Panc1 (cell line): Measurements from ENCODE around the gene LGALS12. TPM values are rescaled to one million over a fixed set of nuclear protein-coding genes. Genes with fewer than 3 reads are reported as not detected.
A peak's percentile ranks its signal among the peaks of the same experiment; 100 is the strongest.

Experiments used
- ATAC-seq: fragments of 200-7000 bp; cut with Tn5 transposase; 2 replicates; pipeline ENCODE4 v1.9.1; 2020; ENCODE audit warnings: mild to moderate bottlenecking, moderate library complexity
- BruUV-seq: library from RNA; stranded (reverse); fragments of 400-500 nt; replicated peaks from 2 replicates; lab custom pipeline; 2021; lab: Mats Ljungman, UMichigan
- CTCF ChIA-PET: fragments of 300-600 bp; sonication (Branson Sonifier 250); formaldehyde crosslinking; loops from one replicate; lab custom pipeline; 2022; ENCODE audit warnings: antibody characterized with exemption; lab: Charles Lee
- POLR2A ChIA-PET: fragments of 300-600 bp; sonication (Branson Sonifier 250); formaldehyde crosslinking; loops from one replicate; lab custom pipeline; 2022; ENCODE audit warnings: antibody characterized with exemption; lab: Charles Lee
- DNase-seq: peaks from one replicate; pipeline ENCODE4 v3.0.0-alpha.2; 2010; ENCODE audit warnings: low read depth, low spot score
- H3K27ac ChIP-seq: 2 replicates; pipeline ENCODE4 v1.5.1; 2011; ENCODE audit warnings: mild to moderate bottlenecking, low read length, inconsistent platforms
- H3K27me3 ChIP-seq: fragments of 200-500 bp; sonication (Bioruptor generic); 2 replicates; pipeline ENCODE4 v1.6.0; 2014; ENCODE audit warnings: low read length, inconsistent platforms; ENCODE audit not compliant: control insufficient read depth, insufficient read depth
- H3K36me3 ChIP-seq: fragments of 200-500 bp; sonication (Bioruptor generic); 2 replicates; pipeline ENCODE4 v1.5.1; 2014; ENCODE audit warnings: inconsistent platforms, mild to moderate bottlenecking, low read length, moderate library complexity; ENCODE audit not compliant: control insufficient read depth, insufficient read depth
- H3K4me1 ChIP-seq: 2 replicates; pipeline ENCODE4 v1.5.1; 2011; ENCODE audit warnings: inconsistent platforms, mild to moderate bottlenecking, low read length, moderate library complexity; ENCODE audit not compliant: control insufficient read depth, insufficient read depth
- H3K4me3 ChIP-seq, 2 experiments: 2 replicates each; pipeline ENCODE4 v1.5.1; 2011 to 2012; ENCODE audit warnings: low read depth in 2 of 2, low read length in 2 of 2, mild to moderate bottlenecking in 2 of 2, inconsistent platforms in 1 of 2, moderate library complexity in 1 of 2
- H3K9me3 ChIP-seq: fragments of 200-500 bp; sonication (Bioruptor generic); 2 replicates; pipeline ENCODE4 v1.5.1; 2014; ENCODE audit warnings: low read depth, mild to moderate bottlenecking, inconsistent platforms, low read length, moderate library complexity; ENCODE audit not compliant: control insufficient read depth, insufficient read depth
- POLR2AphosphoS5 ChIP-seq: IDR thresholded peaks from 2 replicates; pipeline ENCODE4 v1.6.1; 2012; ENCODE audit warnings: mild to moderate bottlenecking, low read depth, low read length, moderate library complexity
- SIN3A ChIP-seq: IDR thresholded peaks from 2 replicates; pipeline ENCODE4 v1.6.1; 2012; ENCODE audit warnings: low read depth, mild to moderate bottlenecking, low read length, moderate library complexity, borderline replicate concordance; ENCODE audit not compliant: insufficient read depth
- TCF7L2 ChIP-seq: IDR thresholded peaks from 2 replicates; pipeline ENCODE4 v1.6.1; 2011; ENCODE audit warnings: mild to moderate bottlenecking, low read depth, low read length, inconsistent platforms
- in situ Hi-C: cut with HindIII; loops from 2 replicates; pipeline ENCODE4 v1.10.0; 2016; ENCODE audit warnings: low sequenced_read_pairs, low pct_unique_long_range_greater_than_20kb
- intact Hi-C: fragments of 100-400 bp; cut with micrococcal nuclease; formaldehyde crosslinking; loops from one replicate; pipeline ENCODE4 v1.10.0; 2022; ENCODE audit not compliant: unreplicated experiment
- total RNA-seq: library from RNA; stranded (reverse); gene quantifications from one replicate; pipeline ENCODE4 v1.2.1, GENCODE V29; 2021; ENCODE audit not compliant: unreplicated experiment
- TF ChIP-seq, protein P1 (sequence below): fragments of 450-650 bp; IDR thresholded peaks from 2 replicates; pipeline ENCODE4 v1.5.1; 2017; ENCODE audit warnings: mild to moderate bottlenecking
- TF ChIP-seq, protein P2 (sequence below), 2 experiments: IDR thresholded peaks; 2 replicates each; pipeline ENCODE4 v1.6.1; 2011 to 2012; ENCODE audit warnings: low read depth in 2 of 2, control low read depth in 1 of 2, low read length in 1 of 2, mild to moderate bottlenecking in 1 of 2, moderate library complexity in 1 of 2; ENCODE audit not compliant: insufficient read depth in 1 of 2

The LGALS12 gene
- total RNA-seq, 1 experiment from 2014 or later, result not detected

DNA sequence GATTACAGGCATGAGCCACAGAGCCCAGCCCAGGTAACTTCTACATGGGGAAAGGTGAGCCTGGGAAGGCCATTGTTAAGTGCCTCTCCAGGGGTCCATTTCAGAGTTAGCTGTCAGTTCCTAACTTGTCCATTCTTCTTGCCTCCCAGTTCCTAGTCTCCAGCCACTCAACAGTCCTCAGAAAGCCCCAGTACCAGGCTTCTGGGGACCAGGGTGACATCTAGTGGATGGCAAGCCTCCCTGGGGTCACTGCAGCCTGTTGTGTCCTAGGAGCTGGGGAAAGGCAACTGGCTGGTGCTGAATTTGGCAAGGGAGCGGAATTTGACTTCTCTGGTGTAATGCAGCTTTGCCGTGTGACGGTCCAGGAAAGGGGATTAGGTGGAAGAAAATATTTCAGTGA lies 2.1 kb downstream of the LGALS12 start:
- CTCF ChIA-PET, result interaction anchor here (0.7 to 1.6 kb wide), 2 partner anchors 8 to 29 kb away, joined by 4 to 8 read pairs; no protein-coding TSS in a partner anchor
- Histone ChIP-seq H3K27ac (no peak overlapping the region), H3K9me3 (no peaks in the 10 kb centered on the region), H3K4me1 (no peaks in the 10 kb centered on the region), H3K36me3 (no peaks in the 10 kb centered on the region), H3K4me3 (no peak overlapping the region), H3K27me3 (no peaks in the 10 kb centered on the region)
- intact Hi-C loops, result no loop called here
- BruUV-seq, result no TSS peak
- no peak for TF ChIP-seq POLR2AphosphoS5
- TF ChIP-seq, protein P1, sequence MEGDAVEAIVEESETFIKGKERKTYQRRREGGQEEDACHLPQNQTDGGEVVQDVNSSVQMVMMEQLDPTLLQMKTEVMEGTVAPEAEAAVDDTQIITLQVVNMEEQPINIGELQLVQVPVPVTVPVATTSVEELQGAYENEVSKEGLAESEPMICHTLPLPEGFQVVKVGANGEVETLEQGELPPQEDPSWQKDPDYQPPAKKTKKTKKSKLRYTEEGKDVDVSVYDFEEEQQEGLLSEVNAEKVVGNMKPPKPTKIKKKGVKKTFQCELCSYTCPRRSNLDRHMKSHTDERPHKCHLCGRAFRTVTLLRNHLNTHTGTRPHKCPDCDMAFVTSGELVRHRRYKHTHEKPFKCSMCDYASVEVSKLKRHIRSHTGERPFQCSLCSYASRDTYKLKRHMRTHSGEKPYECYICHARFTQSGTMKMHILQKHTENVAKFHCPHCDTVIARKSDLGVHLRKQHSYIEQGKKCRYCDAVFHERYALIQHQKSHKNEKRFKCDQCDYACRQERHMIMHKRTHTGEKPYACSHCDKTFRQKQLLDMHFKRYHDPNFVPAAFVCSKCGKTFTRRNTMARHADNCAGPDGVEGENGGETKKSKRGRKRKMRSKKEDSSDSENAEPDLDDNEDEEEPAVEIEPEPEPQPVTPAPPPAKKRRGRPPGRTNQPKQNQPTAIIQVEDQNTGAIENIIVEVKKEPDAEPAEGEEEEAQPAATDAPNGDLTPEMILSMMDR, result peak; percentile 80
- in situ Hi-C loops, result no loop called here
- POLR2A ChIA-PET, result no interaction called here
- peak; percentile 88 for ATAC-seq
- peak; percentile 13 for DNase-seq

DNA sequence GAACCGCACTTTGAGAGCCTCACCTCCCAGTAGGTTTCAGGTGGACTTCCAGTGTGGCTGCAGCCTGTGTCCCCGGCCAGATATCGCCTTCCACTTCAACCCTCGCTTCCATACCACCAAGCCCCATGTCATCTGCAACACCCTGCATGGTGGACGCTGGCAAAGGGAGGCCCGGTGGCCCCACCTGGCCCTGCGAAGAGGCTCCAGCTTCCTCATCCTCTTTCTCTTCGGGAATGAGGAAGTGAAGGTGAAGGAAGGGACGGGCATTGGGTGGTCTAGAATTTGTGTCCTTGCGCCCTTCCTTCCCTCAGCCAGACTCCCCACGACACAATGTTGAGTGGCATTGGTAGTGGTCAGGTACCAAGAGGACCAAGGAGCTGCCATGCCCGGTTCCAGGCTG lies 2.9 kb downstream of the LGALS12 start:
- ATAC-seq, result no peak

More for the DNA sequence above, 2.9 kb downstream of the LGALS12 start:
- Histone ChIP-seq H3K36me3 (no peaks in the 10 kb centered on the region), H3K27ac (no peak overlapping the region), H3K4me1 (no peaks in the 10 kb centered on the region), H3K27me3 (no peaks in the 10 kb centered on the region), H3K4me3 (no peak overlapping the region), H3K9me3 (no peaks in the 10 kb centered on the region)
- in situ Hi-C loops (no loop called here), intact Hi-C loops (no loop called here)
- CTCF ChIA-PET, result interaction anchor here (1.6 kb wide), 1 partner anchor 30 kb away, joined by 4 read pairs; no protein-coding TSS in a partner anchor
- POLR2A ChIA-PET, result no interaction called here
- DNase-seq, result no peak
- BruUV-seq, result no TSS peak
- no peak for TF ChIP-seq SIN3A
- TF ChIP-seq TCF7L2, result no peak
- TF ChIP-seq, protein P2, sequence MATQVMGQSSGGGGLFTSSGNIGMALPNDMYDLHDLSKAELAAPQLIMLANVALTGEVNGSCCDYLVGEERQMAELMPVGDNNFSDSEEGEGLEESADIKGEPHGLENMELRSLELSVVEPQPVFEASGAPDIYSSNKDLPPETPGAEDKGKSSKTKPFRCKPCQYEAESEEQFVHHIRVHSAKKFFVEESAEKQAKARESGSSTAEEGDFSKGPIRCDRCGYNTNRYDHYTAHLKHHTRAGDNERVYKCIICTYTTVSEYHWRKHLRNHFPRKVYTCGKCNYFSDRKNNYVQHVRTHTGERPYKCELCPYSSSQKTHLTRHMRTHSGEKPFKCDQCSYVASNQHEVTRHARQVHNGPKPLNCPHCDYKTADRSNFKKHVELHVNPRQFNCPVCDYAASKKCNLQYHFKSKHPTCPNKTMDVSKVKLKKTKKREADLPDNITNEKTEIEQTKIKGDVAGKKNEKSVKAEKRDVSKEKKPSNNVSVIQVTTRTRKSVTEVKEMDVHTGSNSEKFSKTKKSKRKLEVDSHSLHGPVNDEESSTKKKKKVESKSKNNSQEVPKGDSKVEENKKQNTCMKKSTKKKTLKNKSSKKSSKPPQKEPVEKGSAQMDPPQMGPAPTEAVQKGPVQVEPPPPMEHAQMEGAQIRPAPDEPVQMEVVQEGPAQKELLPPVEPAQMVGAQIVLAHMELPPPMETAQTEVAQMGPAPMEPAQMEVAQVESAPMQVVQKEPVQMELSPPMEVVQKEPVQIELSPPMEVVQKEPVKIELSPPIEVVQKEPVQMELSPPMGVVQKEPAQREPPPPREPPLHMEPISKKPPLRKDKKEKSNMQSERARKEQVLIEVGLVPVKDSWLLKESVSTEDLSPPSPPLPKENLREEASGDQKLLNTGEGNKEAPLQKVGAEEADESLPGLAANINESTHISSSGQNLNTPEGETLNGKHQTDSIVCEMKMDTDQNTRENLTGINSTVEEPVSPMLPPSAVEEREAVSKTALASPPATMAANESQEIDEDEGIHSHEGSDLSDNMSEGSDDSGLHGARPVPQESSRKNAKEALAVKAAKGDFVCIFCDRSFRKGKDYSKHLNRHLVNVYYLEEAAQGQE (IDR thresholded peaks at IDR 0.05; ENCODE audit: insufficient read depth in 1 of 2, low read depth in 2 of 2, low read length in 1 of 2), result no peak
- TF ChIP-seq POLR2AphosphoS5, result no peak
- TF ChIP-seq, protein P1, result no peak
